Testis (tissue), 2 donors: ENCODE results near the gene MMD2.

Experiments used
- POLR2A ChIP-seq: fragments of 450-650 bp; IDR thresholded peaks from one replicate; pipeline ENCODE4 v1.6.1; 2017; ENCODE audit warnings: antibody characterized with exemption, mild to moderate bottlenecking, moderate library complexity
- TF ChIP-seq, protein P1 (sequence below), 3 experiments: fragments of 450-650 bp in 2 of 3; fragments of 200-600 bp in 1 of 3; sonication (generic) in 1 of 3; IDR thresholded peaks; one replicate each; pipeline ENCODE4 v1.5.1; 2016 to 2019; ENCODE audit warnings: antibody characterized with exemption in 3 of 3, mild to moderate bottlenecking in 2 of 3, moderate library complexity in 1 of 3

DNA sequence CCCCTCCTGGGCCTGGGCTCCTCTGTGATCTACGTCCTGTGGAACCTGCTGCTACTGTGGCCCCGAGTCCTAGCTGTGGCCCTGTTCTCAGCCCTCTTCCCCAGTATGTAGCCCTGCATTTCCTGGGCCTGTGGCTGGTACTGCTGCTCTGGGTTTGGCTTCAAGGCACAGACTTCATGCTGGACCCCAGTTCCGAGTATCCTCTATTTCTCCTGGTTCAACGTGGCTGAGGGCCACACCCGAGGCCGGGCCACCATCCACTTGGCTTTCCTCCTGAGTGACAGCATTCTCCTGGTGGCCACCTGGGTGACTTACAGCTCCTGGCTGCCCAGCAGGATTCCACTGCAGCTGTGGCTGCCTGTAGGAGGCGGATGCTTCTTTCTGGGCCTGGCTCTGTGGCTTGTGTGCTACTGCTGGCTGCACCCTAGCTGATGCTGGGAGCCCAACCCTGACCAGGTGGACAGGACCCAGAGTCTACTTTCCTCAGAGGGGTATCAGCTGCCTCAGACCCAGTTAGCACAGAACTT, 37.8 kb upstream of the MMD2 start:
- no peak for TF ChIP-seq POLR2A
- TF ChIP-seq, protein P1, sequence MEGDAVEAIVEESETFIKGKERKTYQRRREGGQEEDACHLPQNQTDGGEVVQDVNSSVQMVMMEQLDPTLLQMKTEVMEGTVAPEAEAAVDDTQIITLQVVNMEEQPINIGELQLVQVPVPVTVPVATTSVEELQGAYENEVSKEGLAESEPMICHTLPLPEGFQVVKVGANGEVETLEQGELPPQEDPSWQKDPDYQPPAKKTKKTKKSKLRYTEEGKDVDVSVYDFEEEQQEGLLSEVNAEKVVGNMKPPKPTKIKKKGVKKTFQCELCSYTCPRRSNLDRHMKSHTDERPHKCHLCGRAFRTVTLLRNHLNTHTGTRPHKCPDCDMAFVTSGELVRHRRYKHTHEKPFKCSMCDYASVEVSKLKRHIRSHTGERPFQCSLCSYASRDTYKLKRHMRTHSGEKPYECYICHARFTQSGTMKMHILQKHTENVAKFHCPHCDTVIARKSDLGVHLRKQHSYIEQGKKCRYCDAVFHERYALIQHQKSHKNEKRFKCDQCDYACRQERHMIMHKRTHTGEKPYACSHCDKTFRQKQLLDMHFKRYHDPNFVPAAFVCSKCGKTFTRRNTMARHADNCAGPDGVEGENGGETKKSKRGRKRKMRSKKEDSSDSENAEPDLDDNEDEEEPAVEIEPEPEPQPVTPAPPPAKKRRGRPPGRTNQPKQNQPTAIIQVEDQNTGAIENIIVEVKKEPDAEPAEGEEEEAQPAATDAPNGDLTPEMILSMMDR (IDR thresholded peaks at IDR 0.05), result no peak
